Measurements from ENCODE around the gene STIL. TPM values are rescaled to one million over a fixed set of nuclear protein-coding genes. Genes with fewer than 3 reads are reported as not detected.

Gene STIL
- total and polyA plus RNA-seq, 4 donors = 0.26 to 20.5 (median 0.75) TPM

- Histone ChIP-seq H3K27ac (ENCODE audit: low read depth in 1 of 2, low read length in 2 of 2) (no peak overlapping the region), H3K4me3 (ENCODE audit: low read depth in 1 of 3, low read length in 3 of 3) (no peak overlapping the region), H3K27me3 (ENCODE audit: control insufficient read depth in 4 of 4, insufficient read depth in 4 of 4, low read length in 3 of 4) (no peaks in the 10 kb centered on the region), H3K4me1 (ENCODE audit: control insufficient read depth in 4 of 4, insufficient read depth in 4 of 4, low read length in 3 of 4) (peaks cover 6 to 16% (median 12%) of the 10 kb centered on the region in 4 donors), H3K9ac (ENCODE audit: low read depth in 1 of 2, low read length in 2 of 2) (no peak overlapping the region), H3K9me3 (ENCODE audit: control insufficient read depth in 4 of 4, low read length in 3 of 4) (no peaks in the 10 kb centered on the region), H3K36me3 (ENCODE audit: control insufficient read depth in 4 of 4, insufficient read depth in 3 of 4, low read depth in 1 of 4, low read length in 3 of 4) (peaks cover 0 to 2% (median 0%) of the 10 kb centered on the region in 4 donors)
- no peak for DNase-seq (ENCODE audit: low spot score)
- 90% methylated on average over 2 of the region's 2 CpGs for WGBS
- TF ChIP-seq FOXA1 (IDR thresholded peaks at IDR 0.05) (no peak), TAF1 (conservative IDR thresholded peaks at IDR 0.05) (no peak), YY1 (IDR thresholded peaks at IDR 0.05) (no peak), REST (IDR thresholded peaks at IDR 0.05) (no peak), SP1 (IDR thresholded peaks at IDR 0.05) (no peak), FOXA2 (IDR thresholded peaks at IDR 0.05) (no peak), JUND (IDR thresholded peaks at IDR 0.05) (no peak), CTCF (IDR thresholded peaks at IDR 0.05; ENCODE audit: low read depth, low read length, missing input control) (no peak), ATF3 (IDR thresholded peaks at IDR 0.05) (no peak), HNF4G (IDR thresholded peaks at IDR 0.05) (no peak), ZBTB33 (IDR thresholded peaks at IDR 0.05) (no peak), HNF4A (conservative IDR thresholded peaks at IDR 0.05) (no peak), GABPA (IDR thresholded peaks at IDR 0.05 in 1 of 2, conservative IDR thresholded peaks at IDR 0.05 in 1 of 2) (no peak), RXRA (IDR thresholded peaks at IDR 0.05) (no peak), RAD21 (IDR thresholded peaks at IDR 0.05) (no peak), NR2F2 (IDR thresholded peaks at IDR 0.05) (no peak), MAX (IDR thresholded peaks at IDR 0.05) (no peak), EGR1 (IDR thresholded peaks at IDR 0.05; ENCODE audit: low read depth in 2 of 2) (no peak)
Measured at GRCh38 chr1:47331875-47332274, 17.9 kb upstream of the STIL start.

Measured in liver (tissue), 9 donors.